EL (cell line): ENCODE measurements around the gene MGP.

ENCODE experiments used
- DNase-seq: peaks from one replicate; pipeline ENCODE4 v3.0.0-alpha.2; 2016

Gene MGP

DNA sequence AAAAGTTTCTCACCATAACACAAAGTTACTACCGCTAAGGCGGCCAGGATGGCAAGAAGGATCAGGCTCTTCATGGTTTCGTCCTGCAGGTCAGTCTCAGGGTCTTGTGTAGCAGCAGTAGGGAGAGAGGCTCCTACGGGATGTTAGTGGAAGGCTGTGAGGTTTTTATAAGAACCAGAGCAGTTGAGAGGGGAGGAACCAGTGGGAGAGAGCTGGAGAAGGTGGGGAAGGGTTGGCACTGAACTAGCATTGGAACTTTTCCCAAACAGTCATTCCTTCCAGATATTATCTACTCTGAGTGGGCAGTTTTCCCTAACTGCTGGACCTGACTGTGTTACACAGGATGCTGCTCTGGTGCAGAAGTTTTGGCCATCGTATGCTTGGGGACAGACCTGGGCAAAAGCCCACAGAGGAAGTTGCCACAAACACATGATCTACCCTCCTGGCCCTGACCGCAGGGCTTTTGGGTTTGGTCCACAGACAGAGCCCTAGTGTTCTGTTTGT lies at the start of gene MGP:
Gene MGP (minus strand): TSS at position 137 of the 504 bp plus-strand sequence. CDS start 63 bp downstream, at position 74.
- DNase-seq: peak; percentile 10

- no peak for DNase-seq
Observed at GRCh38 chr12:14935031-14935430, 49.4 kb upstream of the MGP start.

GRCh38 chr12:14934511-14934910 lies 48.9 kb upstream of the MGP start:
- no peak for DNase-seq

DNA sequence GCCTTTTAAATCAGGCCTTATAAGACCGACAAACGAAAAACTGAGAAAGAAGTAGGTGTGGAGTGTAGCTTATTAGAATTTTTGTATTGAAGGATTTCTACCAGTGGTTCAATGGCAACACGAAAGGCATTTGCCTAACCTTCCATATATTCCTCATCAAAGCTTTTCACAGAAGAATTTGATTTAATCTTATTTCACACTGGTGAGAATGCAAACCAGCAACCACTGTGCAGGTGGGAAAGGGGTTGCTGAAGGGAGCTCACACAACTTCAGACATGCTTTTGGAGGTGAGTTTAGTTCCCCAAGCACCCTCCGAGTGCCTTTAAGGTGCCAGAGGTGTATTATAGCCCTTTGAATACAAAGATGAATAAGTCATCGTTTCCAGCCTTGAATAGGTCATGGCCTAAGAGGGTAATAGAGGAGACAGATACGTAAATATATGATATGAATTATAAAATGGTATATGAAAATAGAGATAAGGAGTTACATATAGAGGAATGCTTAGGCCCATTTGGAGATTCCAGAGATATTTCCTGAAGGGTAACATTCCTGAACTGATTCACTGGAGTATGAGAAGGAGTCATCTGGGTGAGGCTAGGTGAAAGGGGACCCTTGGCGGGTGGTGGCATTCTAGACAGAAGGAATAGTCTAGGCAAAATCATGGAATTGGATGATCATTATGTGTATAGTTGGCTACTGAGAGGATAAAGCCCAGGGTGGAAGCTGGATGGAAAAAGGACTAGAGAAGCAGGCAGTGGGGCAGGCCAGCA lies 46.3 kb upstream of the MGP start:
- no peak for DNase-seq

DNA sequence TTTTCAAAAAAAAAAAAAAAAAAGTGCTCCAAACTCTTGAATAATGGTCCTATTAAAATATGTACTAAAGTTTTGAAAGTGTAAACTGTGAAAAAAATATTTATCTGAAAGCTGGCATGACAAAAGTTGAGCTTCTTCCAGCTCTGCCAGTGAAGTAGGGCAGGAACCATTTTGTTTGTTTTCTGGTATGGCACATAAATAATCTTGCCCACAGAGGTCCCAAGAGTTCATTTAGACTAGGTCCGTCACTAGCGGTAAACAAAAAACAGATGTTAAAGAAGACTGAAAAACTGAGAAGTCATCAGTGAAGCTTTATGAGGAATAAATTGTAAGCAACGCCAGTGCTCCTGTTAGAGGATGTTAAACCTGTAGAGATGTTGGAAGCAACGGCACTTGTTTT lies 45.7 kb upstream of the MGP start:
- DNase-seq: no peak

- DNase-seq: no peak
Observed at GRCh38 chr12:14930299-14930698, 44.6 kb upstream of the MGP start.

DNA sequence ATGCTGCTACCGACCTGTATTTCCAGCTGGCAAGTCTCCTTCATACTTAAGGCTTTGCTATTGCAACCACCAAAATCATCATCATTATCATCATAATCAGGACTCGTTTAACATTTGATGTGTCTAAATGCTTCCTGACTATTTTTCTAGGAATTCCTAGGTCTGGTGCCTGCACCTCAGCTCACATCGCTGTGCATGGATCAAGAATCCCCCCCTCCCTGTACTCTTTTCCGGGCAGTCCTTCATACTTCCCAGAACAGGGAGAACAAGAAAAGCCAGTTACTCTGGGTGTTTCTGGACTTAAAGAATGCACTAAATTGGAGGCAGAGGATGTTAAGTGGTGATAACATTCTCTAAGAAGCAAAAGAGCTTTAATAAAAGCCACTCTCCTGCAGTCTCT lies 43.3 kb upstream of the MGP start:
- DNase-seq: no peak

- DNase-seq: no peak
Observed at GRCh38 chr12:14927267-14927666, 41.6 kb upstream of the MGP start.

DNA sequence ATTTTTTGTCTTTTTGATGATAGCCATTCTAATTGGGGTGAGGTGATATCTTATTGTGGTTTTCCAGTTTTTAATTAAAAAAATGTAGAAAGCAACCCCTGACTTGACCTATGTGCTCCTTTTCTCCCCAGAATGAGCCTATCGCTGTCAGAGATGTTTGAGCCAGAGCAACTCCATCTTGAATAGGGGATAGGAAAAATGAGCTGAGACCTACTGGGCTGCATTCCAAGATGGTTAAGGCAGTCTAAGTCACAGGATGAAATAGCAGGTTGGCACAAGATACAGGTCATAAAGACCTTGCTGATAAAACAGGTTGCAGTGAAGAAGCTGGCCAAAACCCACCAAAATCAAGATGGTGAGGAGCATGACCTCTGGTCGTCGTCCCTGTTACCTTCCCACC lies 38.9 kb upstream of the MGP start:
- DNase-seq: no peak

DNA sequence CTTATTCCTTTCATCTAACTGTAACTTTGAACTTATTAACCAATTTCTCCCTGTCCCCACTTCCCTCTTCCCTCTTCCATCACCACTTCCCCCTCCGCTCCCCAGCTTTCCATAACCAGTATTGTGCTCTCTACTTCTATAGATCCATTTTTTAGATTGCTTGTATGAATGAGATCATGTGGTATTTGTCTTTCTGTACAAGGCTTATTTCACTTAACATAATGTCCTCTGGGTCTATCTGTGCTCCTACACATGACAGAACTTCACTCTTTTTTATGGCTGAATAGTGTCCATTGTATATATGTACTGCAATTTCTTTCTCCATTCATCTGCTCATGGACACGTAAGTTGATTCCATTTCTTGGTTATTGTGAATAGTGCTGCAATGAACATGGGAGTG lies 38.3 kb upstream of the MGP start:
- DNase-seq: no peak

DNA sequence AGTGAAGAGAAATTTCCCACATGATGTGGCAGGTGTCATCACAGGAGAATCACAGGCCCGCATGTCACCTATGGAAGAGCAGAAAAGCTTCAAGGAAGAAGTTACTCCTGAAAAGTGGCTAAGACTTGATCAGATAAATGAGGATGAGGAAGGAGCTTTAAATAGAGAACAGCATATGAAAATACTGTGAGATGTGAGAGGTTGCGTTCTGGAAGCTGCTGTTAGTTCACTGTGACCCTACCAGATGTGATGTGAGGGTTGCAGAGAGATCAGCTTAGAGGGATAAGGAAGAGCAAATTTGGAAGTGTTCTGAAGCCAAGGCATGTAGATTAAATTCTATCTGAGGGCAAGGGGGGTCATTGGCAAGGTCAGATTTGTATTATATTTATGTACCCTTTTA lies 35.6 kb upstream of the MGP start:
- no peak for DNase-seq

DNA sequence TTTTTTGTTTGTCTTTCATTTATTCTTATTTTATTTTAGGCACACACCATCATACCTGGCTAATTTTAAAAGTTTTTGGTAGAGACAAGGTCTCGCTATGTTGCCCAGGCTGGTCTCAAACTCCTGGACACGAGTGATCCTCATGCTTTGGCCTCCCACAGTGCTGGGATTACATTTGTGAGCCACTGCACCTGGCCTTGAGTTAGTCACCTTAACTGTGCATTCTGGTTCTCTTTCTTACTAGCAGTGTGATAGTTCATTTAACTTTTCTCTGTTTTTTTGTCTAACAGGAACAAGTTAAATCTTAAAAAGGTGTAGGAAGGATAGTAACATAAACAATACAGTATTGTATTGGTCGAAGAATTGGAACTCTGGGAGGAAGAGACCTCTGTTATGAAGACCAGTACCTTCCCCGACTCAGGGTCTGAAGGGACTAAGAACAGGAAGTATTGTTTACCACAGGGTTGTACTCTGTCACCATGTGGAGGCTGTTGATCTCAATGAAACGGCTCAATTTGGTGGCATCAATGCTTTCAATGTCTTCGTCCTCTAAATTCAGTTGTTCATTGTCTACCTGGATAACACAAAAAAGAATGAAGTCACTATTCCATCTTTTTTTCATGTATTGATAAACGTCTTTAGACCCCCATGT lies 34.9 kb upstream of the MGP start:
- DNase-seq: no peak

DNA sequence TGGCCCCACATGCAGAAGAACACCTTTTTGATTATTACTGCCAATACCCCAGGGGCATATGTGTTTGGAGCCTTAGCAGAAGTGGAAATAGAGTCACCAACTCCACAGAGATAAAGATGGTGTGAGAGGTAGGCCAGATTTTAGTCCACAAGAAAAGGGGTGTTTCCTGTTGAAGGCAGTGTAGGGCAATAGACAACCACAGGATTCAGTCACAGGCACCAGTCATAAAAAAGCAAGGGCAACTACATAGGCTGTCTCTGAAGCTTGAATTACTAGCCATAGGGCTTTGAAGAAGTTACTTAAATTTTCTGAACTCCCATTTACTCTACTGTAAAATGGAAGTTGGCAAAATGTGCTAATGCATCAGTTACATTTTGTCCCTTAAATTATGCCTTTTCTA lies 33.8 kb upstream of the MGP start:
- DNase-seq: no peak

DNA sequence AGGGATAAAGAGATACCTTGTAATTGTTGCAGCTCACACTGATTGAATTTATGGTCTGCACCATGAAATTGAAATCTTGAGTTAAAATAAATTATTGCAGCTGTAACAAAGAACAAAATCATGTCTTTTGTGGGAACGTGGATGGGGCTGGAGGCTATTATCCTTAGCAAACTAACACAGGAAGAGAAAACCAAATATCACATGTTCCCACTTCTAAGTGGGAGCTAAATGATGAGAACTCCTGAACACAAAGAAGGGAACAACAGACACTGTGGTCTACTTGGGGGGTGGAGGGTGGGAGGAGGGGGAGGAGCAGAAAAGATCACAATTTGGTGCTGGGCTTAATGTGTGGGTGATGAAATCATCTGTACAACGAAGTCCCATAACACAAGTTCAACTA lies 30.1 kb upstream of the MGP start:
- DNase-seq: no peak

DNA sequence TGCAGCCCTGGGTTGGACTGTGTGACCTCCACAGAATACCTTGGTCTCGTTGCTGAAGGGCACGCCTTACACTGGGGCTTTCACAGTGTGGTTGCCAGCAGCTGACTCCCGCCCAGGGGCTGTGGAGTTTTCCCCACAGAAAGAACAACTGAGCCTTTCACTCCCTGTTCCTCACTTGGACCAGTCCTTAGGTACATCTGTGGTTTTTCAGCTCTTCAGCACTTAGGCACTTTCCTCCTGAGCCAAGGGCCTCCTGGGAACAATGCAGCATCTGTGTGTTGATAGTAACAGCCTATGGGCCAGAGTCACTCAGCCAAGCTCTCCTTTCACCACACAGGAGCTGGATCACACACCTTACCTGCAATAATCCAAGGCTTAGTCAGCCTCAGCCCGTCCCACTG lies 27.7 kb upstream of the MGP start:
- DNase-seq: no peak

DNA sequence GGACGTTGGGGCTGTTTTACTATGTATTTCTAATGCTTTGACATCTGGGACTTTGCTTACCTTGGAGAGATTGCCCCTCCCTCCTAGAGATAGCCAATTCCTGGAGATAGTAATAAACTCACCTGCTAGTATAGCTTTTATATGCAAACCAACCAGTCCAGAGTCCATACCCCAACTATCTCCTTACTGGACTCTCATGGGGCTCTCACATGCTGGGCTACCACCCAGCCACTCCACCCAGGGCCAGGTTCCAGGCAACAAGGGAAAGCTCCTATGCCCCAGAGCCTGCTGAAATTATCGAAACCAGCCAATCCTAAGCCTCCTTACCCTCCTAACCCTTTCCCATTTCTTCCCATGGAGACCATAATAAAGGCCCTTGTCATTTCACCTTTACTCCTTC lies 25.5 kb upstream of the MGP start:
- no peak for DNase-seq

- DNase-seq: no peak
Observed at GRCh38 chr12:14910090-14910915, 24.6 kb upstream of the MGP start.

- DNase-seq: no peak
Observed at GRCh38 chr12:14907953-14908352, 22.3 kb upstream of the MGP start.

DNA sequence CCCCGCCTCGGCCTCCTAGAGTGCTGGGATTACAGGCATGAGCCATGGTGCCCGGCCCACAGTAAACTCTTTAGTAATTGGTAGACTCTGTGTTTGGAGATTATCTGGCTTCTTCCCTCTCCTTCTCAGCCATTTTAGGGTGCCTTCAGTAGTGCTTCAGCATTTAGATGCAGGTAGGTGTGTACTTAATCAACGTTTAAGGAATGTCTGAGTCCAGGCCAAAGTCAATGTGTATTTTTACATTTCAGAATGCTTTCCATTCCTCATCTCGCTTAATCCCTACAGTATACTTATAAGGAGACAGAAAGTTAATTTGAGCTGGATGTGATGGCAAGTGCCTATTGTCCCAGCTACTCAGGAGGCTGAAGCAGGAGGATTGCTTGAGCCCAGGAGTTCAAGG lies 20.5 kb upstream of the MGP start:
- DNase-seq: no peak

DNA sequence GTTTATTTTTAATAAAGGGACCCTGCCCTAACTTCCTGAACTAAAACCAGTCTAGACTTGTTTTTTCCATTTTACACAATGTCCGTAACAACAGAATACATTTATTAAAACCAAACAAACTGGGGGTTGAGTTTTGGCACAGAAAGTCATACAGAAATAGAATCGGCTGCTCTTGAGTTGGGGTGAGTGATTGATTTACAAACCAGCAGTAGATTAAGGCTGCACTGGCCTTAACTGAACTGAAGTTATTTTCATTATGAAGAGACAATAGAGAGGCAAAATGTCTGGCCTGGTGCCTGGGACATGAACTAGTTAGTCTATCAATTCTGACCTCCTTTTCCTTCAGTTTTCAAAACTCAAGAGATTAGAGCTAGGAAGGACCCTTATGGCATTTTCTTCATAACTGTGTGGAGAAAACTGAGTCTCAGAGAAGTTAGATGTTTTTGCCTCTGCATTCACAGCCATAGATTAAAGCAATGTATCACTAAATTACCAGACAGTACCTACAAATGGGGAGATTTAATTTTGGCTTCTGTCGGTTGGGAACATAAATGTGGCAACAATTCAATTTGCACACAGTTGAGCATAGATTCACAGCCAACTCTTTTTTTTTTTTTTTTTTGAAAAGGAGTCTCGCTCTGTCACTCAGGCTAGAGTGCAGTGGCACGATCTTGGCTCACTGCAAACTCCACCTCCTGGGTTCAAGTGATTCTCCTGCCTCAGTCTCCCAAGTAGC lies 19.8 kb upstream of the MGP start:
- no peak for DNase-seq

GRCh38 chr12:14904854-14905253 lies 19.2 kb upstream of the MGP start:
- no peak for DNase-seq

- DNase-seq: no peak
Observed at GRCh38 chr12:14903386-14904098, 17.9 kb upstream of the MGP start.
